Activated CD4-positive, alpha-beta memory T cell treated with anti-CD3 and anti-CD28 coated beads, Interleukin-2, amount 10 ng/mL, durations not matched to agents 7 days and 5 days (primary cell): Measurements from ENCODE around the gene ZNF536. TPM values are rescaled to one million over a fixed set of nuclear protein-coding genes. Genes with fewer than 3 reads are reported as not detected.
"Not testable (repeated sequence)": the region's sequence is repeated elsewhere in the genome, so short reads cannot be mapped to it uniquely, and the experiment has no call there.

Source experiments
- CTCF ChIA-PET: fragments of 350-600 bp; sonication (Branson Sonifier 250); formaldehyde crosslinking; loops from one replicate; lab custom pipeline; 2021; ENCODE audit warnings: antibody characterized with exemption, inconsistent platforms; lab: Charles Lee
- POLR2A ChIA-PET: fragments of 350-600 bp; sonication (Branson Sonifier 250); formaldehyde crosslinking; loops from one replicate; lab custom pipeline; 2021; ENCODE audit warnings: antibody characterized with exemption; lab: Charles Lee
- DNase-seq: peaks from one replicate; pipeline ENCODE4 v3.0.0-alpha.2; 2020
- H3K27ac Mint-ChIP-seq: one replicate; pipeline ENCODE4 v1.8.0; 2021; ENCODE audit warnings: mild to moderate bottlenecking, mixed read lengths
- H3K27me3 Mint-ChIP-seq: one replicate; pipeline ENCODE4 v1.8.0; 2021; ENCODE audit warnings: mixed read lengths
- H3K36me3 Mint-ChIP-seq: one replicate; pipeline ENCODE4 v1.8.0; 2021; ENCODE audit warnings: low read depth, mixed read lengths
- H3K4me1 Mint-ChIP-seq: one replicate; pipeline ENCODE4 v1.8.0; 2021; ENCODE audit warnings: mixed read lengths
- H3K4me3 Mint-ChIP-seq: one replicate; pipeline ENCODE4 v1.8.0; 2021; ENCODE audit warnings: mild to moderate bottlenecking, mixed read lengths
- H3K9me3 Mint-ChIP-seq: one replicate; pipeline ENCODE4 v1.8.0; 2021; ENCODE audit warnings: mixed read lengths
- total RNA-seq, 2 experiments: library from RNA; stranded (reverse); gene quantifications; one replicate each; pipeline ENCODE4 v1.2.3, GENCODE V29; 2021

ZNF536 gene
- total RNA-seq, 2 experiments from 2014 or later, result not detected

DNA sequence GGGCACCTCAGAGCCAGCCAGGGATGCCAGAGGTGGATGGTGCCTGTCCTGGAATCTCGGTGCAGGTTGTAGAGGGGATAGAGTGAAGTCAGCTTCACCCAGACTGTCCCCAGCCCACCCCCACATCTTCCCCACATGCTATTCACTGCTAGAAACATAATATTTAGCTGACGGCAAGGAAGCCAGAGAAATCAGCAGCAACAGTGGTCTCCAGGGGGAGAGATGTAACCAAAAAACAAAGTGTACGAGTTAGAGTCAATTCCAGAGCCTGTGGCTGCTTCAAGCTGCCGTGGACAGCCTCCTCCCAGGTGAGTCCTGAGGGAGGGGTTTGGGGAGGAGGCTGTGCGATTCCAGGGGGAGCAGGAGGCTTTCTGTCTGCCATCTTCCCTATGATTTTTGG is 97.6 kb downstream of the ZNF536 start:
- Mint-ChIP-seq H3K4me3 (no peak overlapping the region), H3K9me3 (peaks cover 10% of the 10 kb centered on the region), H3K36me3 (no peaks in the 10 kb centered on the region), H3K27ac (no peak overlapping the region), H3K27me3 (no peaks in the 10 kb centered on the region), H3K4me1 (no peaks in the 10 kb centered on the region)
- DNase-seq, result no peak
- POLR2A ChIA-PET, result no interaction called here
- CTCF ChIA-PET, result no interaction called here

DNA sequence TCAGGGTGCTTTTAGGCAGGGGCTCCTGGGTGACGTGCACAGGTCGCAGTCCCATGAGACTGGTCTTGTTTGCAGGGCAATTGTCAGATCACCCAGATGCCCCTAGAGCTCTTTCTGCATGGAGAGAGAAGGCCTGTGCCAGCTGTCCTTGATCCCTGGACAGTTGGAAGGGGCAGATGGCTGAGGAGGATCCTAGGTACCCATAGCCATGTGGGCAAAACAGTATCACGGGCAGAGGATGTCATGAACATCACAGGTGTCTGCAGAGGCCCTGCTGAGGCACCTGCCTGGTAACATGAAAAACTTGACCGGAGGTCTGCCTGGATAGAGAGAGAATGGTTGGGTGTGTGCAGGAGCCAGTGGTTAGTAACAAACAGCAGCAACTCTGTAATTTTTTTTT is 99.3 kb downstream of the ZNF536 start:
- DNase-seq, result no peak
- Mint-ChIP-seq H3K9me3 (peaks cover 8% of the 10 kb centered on the region), H3K36me3 (no peaks in the 10 kb centered on the region), H3K4me1 (no peaks in the 10 kb centered on the region), H3K4me3 (no peak overlapping the region), H3K27ac (no peak overlapping the region), H3K27me3 (no peaks in the 10 kb centered on the region)
- CTCF ChIA-PET, result no interaction called here
- POLR2A ChIA-PET, result no interaction called here

DNA sequence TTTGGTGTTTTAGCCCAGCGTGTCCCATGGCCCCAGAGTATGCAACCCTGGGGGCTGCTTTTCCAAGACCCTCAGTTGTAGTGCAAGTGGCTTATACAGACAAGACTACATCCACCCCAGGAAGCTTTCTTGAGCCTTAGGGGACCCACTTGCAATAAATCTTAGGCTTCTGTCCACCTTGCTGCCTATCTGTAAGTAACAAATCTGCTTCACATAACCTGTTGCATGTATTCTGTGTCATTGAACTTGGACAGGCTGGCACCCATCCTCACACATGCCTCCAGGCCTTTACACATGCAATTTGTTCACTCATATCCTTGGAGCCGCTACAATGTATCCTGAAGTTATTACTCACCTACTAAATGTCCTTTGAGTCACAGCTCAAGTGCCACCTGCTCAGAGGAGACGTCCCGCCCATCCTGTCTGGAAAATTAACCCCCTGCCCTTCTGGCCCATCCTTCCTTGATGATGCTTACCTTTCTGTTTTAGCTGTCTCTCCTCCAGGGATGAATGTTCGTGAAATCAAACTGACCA is 101.2 kb downstream of the ZNF536 start:
- CTCF ChIA-PET, result no interaction called here
- no peak overlapping the region for H3K27ac Mint-ChIP-seq
- no peaks in the 10 kb centered on the region for H3K27me3 Mint-ChIP-seq
- POLR2A ChIA-PET, result no interaction called here
- no peak overlapping the region for H3K4me3 Mint-ChIP-seq
- peaks cover 8% of the 10 kb centered on the region for H3K9me3 Mint-ChIP-seq
- no peaks in the 10 kb centered on the region for H3K4me1 Mint-ChIP-seq
- no peaks in the 10 kb centered on the region for H3K36me3 Mint-ChIP-seq
- DNase-seq, result no peak

- H3K4me1 Mint-ChIP-seq, result no peaks in the 10 kb centered on the region
- ChIA-PET CTCF (no interaction called here), POLR2A (no interaction called here)
- DNase-seq, result no peak
- H3K9me3 Mint-ChIP-seq, result peaks cover 11% of the 10 kb centered on the region
- H3K27ac Mint-ChIP-seq, result no peak overlapping the region
- no peaks in the 10 kb centered on the region for H3K27me3 Mint-ChIP-seq
- H3K36me3 Mint-ChIP-seq, result no peaks in the 10 kb centered on the region
- H3K4me3 Mint-ChIP-seq, result no peak overlapping the region
Observed at GRCh38 chr19:30476997-30477396, 104.8 kb downstream of the ZNF536 start.

- no peaks in the 10 kb centered on the region for H3K4me1 Mint-ChIP-seq
- no peak overlapping the region for H3K27ac Mint-ChIP-seq
- no peaks in the 10 kb centered on the region for H3K36me3 Mint-ChIP-seq
- DNase-seq, result no peak
- no peak overlapping the region for H3K4me3 Mint-ChIP-seq
- ChIA-PET POLR2A (no interaction called here), CTCF (no interaction called here)
- no peaks in the 10 kb centered on the region for H3K27me3 Mint-ChIP-seq
- peaks cover 4% of the 10 kb centered on the region for H3K9me3 Mint-ChIP-seq
Observed at GRCh38 chr19:30479231-30479630, 107.0 kb downstream of the ZNF536 start.

DNA sequence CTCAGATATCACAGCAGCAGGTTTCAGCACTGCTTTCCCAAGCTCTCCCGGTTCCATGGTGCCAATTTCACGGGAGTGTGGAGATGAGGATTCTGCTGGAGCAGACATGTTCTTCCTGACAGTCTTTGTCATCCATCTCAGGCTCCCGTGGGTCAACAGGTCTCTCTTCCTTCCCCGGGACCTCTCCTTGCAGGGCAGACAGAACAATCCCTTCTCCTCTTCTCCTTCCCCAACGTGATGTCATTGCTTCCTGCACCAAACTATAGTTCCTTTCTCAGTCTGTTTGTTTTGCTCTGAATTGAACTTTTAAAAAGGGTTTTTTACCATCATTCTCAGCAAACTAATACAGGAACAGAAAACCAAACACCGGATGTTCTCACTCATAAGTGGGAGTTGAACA is 107.9 kb downstream of the ZNF536 start:
- no peaks in the 10 kb centered on the region for H3K27me3 Mint-ChIP-seq
- H3K4me3 Mint-ChIP-seq, result no peak overlapping the region
- no peaks in the 10 kb centered on the region for H3K4me1 Mint-ChIP-seq
- H3K36me3 Mint-ChIP-seq, result no peaks in the 10 kb centered on the region
- peaks cover 4% of the 10 kb centered on the region for H3K9me3 Mint-ChIP-seq
- ChIA-PET CTCF (no interaction called here), POLR2A (no interaction called here)
- H3K27ac Mint-ChIP-seq, result no peak overlapping the region
- DNase-seq, result no peak

DNA sequence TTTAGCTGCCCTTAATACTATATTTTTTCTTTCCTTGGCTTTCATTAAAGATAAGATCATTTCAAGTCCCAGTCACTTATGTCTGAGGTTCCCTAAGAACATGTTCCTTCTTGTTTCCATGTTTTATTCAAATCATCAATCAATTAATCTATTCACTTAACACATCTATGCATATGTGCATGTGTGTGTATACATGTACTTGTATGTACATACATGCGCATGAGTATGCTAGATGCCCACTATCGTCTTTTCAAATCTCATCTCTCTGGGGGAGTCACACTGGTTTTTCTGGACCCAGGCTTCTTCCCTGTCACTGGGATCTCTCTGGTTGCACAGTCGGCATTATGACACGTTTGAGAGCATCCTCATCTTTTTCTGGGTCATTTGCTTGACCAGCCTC is 108.9 kb downstream of the ZNF536 start:
- ChIA-PET CTCF (no interaction called here), POLR2A (no interaction called here)
- H3K27me3 Mint-ChIP-seq, result no peaks in the 10 kb centered on the region
- H3K4me3 Mint-ChIP-seq, result no peak overlapping the region
- DNase-seq, result no peak
- H3K9me3 Mint-ChIP-seq, result peaks cover 6% of the 10 kb centered on the region
- H3K4me1 Mint-ChIP-seq, result no peaks in the 10 kb centered on the region
- no peak overlapping the region for H3K27ac Mint-ChIP-seq
- no peaks in the 10 kb centered on the region for H3K36me3 Mint-ChIP-seq

- no peak for DNase-seq
- Mint-ChIP-seq H3K27me3 (no peaks in the 10 kb centered on the region), H3K27ac (no peak overlapping the region), H3K36me3 (no peaks in the 10 kb centered on the region), H3K4me1 (no peaks in the 10 kb centered on the region), H3K9me3 (peaks cover 6% of the 10 kb centered on the region), H3K4me3 (no peak overlapping the region)
- POLR2A ChIA-PET, result no interaction called here
- CTCF ChIA-PET, result no interaction called here
Observed at GRCh38 chr19:30481823-30482222, 109.6 kb downstream of the ZNF536 start.

GRCh38 chr19:30482956-30483355 is 110.8 kb downstream of the ZNF536 start:
- Mint-ChIP-seq H3K4me1 (no peaks in the 10 kb centered on the region), H3K9me3 (peaks cover 6% of the 10 kb centered on the region), H3K27ac (no peak overlapping the region), H3K36me3 (no peaks in the 10 kb centered on the region), H3K4me3 (no peak overlapping the region), H3K27me3 (no peaks in the 10 kb centered on the region)
- POLR2A ChIA-PET, result no interaction called here
- CTCF ChIA-PET, result no interaction called here
- DNase-seq, result no peak

DNA sequence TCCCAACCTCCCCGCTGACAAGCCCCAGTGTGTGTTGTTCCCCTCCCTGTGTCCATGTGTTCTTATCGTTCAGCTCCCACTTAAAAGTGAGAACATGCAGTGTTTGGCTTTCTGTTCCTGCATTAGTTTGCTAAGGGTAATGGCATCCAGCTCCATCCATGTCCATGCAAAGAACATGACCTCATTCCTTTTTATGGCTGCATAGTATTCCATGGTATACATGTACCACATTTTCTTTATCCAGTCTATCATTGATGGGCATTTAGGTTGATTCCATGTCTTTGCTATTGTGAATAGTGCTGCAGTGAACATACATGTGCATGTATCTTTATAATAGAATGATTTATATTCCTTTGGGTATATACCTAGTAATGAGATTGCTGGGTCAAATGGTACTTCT is 114.1 kb downstream of the ZNF536 start:
- DNase-seq, H3K9me3 Mint-ChIP-seq, CTCF ChIA-PET, H3K4me1 Mint-ChIP-seq, H3K4me3 Mint-ChIP-seq, POLR2A ChIA-PET, H3K27ac Mint-ChIP-seq, H3K27me3 Mint-ChIP-seq, H3K36me3 Mint-ChIP-seq: not testable (repeated sequence)

- Mint-ChIP-seq H3K36me3 (no peaks in the 10 kb centered on the region), H3K4me1 (no peaks in the 10 kb centered on the region), H3K9me3 (peaks cover 2% of the 10 kb centered on the region), H3K27ac (no peak overlapping the region), H3K27me3 (no peaks in the 10 kb centered on the region), H3K4me3 (no peak overlapping the region)
- DNase-seq, result no peak
- ChIA-PET CTCF (no interaction called here), POLR2A (no interaction called here)
Observed at GRCh38 chr19:30487178-30487577, 115.0 kb downstream of the ZNF536 start.

DNA sequence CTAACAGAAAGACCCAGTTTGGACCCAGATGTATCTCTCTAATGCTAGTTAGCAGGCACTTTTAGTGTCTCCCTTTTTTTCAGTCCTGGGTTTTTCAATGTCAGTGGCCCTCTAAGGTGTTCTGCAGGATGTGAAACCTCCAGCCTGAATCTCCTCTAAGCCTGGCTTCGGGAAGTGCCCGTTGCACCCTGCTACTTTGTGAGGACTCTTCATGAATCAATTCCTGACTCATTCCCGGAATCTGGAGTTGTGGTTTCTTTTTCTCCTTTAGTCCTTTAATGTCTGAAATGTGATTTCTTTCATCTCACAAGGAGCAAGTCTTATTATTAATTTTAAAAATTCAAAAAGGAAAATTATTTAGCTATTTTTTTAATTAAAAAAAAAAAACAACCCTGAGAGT is 116.0 kb downstream of the ZNF536 start:
- ChIA-PET CTCF (no interaction called here), POLR2A (no interaction called here)
- DNase-seq, result no peak
- no peak overlapping the region for H3K27ac Mint-ChIP-seq
- no peaks in the 10 kb centered on the region for H3K36me3 Mint-ChIP-seq
- no peaks in the 10 kb centered on the region for H3K27me3 Mint-ChIP-seq
- no peak overlapping the region for H3K4me3 Mint-ChIP-seq
- H3K4me1 Mint-ChIP-seq, result no peaks in the 10 kb centered on the region
- H3K9me3 Mint-ChIP-seq, result peaks cover 2% of the 10 kb centered on the region

GRCh38 chr19:30490760-30491159 is 118.6 kb downstream of the ZNF536 start:
- DNase-seq, result no peak
- H3K9me3 Mint-ChIP-seq, result no peaks in the 10 kb centered on the region
- H3K27ac Mint-ChIP-seq, result no peak overlapping the region
- H3K36me3 Mint-ChIP-seq, result no peaks in the 10 kb centered on the region
- no peak overlapping the region for H3K4me3 Mint-ChIP-seq
- ChIA-PET POLR2A (no interaction called here), CTCF (no interaction called here)
- H3K4me1 Mint-ChIP-seq, result no peaks in the 10 kb centered on the region
- H3K27me3 Mint-ChIP-seq, result no peaks in the 10 kb centered on the region

DNA sequence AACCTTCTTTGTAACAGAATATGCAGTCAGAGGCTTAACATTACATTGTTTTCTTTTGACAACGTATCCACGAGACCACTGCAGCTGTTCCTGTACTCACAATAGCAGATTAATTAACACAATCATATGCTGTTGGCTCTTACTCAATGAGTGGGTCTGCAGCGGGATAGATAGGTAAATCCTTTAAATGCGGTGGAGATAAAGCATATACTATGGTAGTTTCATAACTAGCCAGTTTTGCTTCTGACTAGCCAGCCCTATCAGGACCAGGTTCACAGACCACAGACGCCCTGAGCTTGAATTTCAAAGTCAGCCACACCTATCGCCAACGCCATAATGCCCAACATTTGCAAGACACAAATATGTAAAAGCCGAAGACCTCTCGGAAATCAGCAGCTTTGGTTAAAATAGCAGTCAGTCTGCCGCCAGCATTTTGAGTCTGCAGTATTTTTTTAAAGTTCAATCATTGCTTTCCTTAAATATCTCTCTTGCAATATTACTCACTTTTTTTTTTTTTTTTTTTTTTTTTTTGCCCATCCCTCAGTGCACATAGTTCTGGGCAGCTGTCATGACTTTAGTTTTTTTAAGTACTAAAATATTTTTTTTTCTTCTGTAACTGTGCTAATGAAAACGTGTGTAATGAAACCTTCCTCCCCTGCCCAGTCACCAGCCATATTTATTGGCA is 120.5 kb downstream of the ZNF536 start:
- H3K36me3 Mint-ChIP-seq, result no peaks in the 10 kb centered on the region
- no peak overlapping the region for H3K4me3 Mint-ChIP-seq
- ChIA-PET POLR2A (no interaction called here), CTCF (no interaction called here)
- no peak overlapping the region for H3K27ac Mint-ChIP-seq
- no peaks in the 10 kb centered on the region for H3K9me3 Mint-ChIP-seq
- H3K4me1 Mint-ChIP-seq, result no peaks in the 10 kb centered on the region
- H3K27me3 Mint-ChIP-seq, result no peaks in the 10 kb centered on the region
- no peak for DNase-seq
